ENCODE measurements around the gene SLC33A1. TPM values are rescaled to one million over a fixed set of nuclear protein-coding genes. Genes with fewer than 3 reads are reported as not detected.

SLC33A1 gene
- total and polyA plus RNA-seq, 2 of the 13 experiments (the other 11 are each of a cell fraction or from before 2014, with no cell fraction given), result 20.0 to 32.1 TPM

DNA sequence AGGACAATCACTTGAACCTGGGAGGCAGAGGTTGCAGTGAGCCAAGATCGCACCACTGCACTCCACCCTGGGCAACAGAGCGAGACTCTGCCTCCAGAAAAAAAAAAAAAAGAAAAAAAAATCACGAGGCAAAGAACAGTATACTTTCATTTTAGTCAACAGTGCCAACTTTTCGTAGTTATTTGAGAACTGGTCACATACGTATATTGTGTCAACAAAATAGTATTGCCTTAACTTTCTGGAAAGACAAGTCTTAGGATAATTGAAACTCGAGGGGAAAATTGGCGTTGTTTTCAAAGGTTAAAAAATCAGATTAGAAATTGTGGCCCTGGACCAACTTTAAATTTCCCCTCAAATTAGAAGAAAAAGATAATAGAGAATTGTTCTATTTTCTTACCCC is 30.1 kb upstream of the SLC33A1 start (continued):
- TF ChIP-seq ETV5 (CRISPR knock-in tag; IDR thresholded peaks at IDR 0.05; ENCODE audit: borderline replicate concordance) (no peak), NFYC (CRISPR knock-in tag; IDR thresholded peaks at IDR 0.05) (no peak), RBAK (CRISPR knock-in tag; IDR thresholded peaks at IDR 0.05) (no peak), FOXP1 (IDR thresholded peaks at IDR 0.05) (no peak), FOXP1 (CRISPR knock-in tag; IDR thresholded peaks at IDR 0.05) (no peak)

DNA sequence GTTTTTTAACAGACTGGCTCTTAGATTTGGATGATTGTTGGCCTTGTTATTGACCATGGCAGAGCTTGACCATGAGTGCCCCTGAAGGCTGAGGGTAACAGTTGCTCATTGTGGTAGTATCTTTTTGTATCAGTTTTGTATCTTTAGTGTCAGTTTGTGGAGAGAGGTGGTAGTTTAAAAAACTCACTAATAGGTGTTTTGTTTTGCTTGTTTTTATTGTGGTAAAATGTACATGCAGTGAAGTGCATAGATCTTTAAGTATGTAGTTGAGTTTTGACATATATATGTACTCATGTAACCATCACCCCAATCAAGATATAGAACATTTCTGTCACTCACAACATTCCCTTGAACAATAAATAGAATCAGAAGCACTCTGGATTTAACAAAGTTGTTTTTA is 26.1 kb upstream of the SLC33A1 start:
- Histone ChIP-seq H3K9ac (ENCODE audit: insufficient read depth, low read depth, low read length) (no peak overlapping the region), H3K4me2 (ENCODE audit: low read depth, low read length) (no peak overlapping the region), H3K27me3 (ENCODE audit: control insufficient read depth in 1 of 2, insufficient read depth in 2 of 2, low read length in 2 of 2) (no peaks in the 10 kb centered on the region), H2AFZ (ENCODE audit: low read length) (no peak overlapping the region), H3K4me1 (ENCODE audit: insufficient read depth, low read length) (peaks cover 47% of the 10 kb centered on the region), H3K27ac (ENCODE audit: extremely low read length, insufficient read depth, low read length) (no peak overlapping the region), H3K9me3 (ENCODE audit: low read length) (no peaks in the 10 kb centered on the region), H3K79me2 (ENCODE audit: insufficient read depth, low read length) (peaks cover 94% of the 10 kb centered on the region), H3K36me3 (replicated peaks in 1 of 2; ENCODE audit: control insufficient read depth in 1 of 2, insufficient read depth in 2 of 2, low read length in 2 of 2) (no peaks in the 10 kb centered on the region), H3K4me3 (replicated peaks in 1 of 3; ENCODE audit: insufficient read depth in 1 of 3, low read depth in 2 of 3, low read length in 3 of 3) (no peak overlapping the region), H4K20me1 (ENCODE audit: insufficient read depth, low read length) (peaks cover 18% of the 10 kb centered on the region; the same call in 1 of the 2 replicates)
- intact Hi-C loops (cut with micrococcal nuclease; ENCODE audit: unreplicated experiment), result no loop called here
- in situ Hi-C loops (cut with HindIII; ENCODE audit: extremely low pct_ligation_motif_present, low pct_unique_long_range_greater_than_20kb), result no loop called here
- ChIA-PET POLR2A (no interaction called here), CTCF (ENCODE audit: low intra/inter-chr PET ratio, low total read pairs) (no interaction called here)
- DNase-seq (ENCODE audit: low spot score) (no peak), ATAC-seq (no peak), FAIRE-seq (no peak)
- BruUV-seq (replicated peaks), result no TSS peak
- TF ChIP-seq, protein P1, sequence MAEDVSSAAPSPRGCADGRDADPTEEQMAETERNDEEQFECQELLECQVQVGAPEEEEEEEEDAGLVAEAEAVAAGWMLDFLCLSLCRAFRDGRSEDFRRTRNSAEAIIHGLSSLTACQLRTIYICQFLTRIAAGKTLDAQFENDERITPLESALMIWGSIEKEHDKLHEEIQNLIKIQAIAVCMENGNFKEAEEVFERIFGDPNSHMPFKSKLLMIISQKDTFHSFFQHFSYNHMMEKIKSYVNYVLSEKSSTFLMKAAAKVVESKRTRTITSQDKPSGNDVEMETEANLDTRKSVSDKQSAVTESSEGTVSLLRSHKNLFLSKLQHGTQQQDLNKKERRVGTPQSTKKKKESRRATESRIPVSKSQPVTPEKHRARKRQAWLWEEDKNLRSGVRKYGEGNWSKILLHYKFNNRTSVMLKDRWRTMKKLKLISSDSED (CRISPR knock-in tag; IDR thresholded peaks at IDR 0.05), result no peak
- TF ChIP-seq ZFAT (CRISPR knock-in tag; conservative IDR thresholded peaks at IDR 0.05) (no peak), ZSCAN25 (CRISPR knock-in tag; IDR thresholded peaks at IDR 0.05) (no peak), ZNF546 (CRISPR knock-in tag; conservative IDR thresholded peaks at IDR 0.05) (no peak), ZNF746 (CRISPR knock-in tag; IDR thresholded peaks at IDR 0.05) (no peak)
- TF ChIP-seq, protein P2, sequence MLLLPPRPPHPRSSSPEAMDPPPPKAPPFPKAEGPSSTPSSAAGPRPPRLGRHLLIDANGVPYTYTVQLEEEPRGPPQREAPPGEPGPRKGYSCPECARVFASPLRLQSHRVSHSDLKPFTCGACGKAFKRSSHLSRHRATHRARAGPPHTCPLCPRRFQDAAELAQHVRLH (CRISPR knock-in tag; IDR thresholded peaks at IDR 0.05; ENCODE audit: borderline replicate concordance, low read depth), result no peak
- TF ChIP-seq, protein P3, sequence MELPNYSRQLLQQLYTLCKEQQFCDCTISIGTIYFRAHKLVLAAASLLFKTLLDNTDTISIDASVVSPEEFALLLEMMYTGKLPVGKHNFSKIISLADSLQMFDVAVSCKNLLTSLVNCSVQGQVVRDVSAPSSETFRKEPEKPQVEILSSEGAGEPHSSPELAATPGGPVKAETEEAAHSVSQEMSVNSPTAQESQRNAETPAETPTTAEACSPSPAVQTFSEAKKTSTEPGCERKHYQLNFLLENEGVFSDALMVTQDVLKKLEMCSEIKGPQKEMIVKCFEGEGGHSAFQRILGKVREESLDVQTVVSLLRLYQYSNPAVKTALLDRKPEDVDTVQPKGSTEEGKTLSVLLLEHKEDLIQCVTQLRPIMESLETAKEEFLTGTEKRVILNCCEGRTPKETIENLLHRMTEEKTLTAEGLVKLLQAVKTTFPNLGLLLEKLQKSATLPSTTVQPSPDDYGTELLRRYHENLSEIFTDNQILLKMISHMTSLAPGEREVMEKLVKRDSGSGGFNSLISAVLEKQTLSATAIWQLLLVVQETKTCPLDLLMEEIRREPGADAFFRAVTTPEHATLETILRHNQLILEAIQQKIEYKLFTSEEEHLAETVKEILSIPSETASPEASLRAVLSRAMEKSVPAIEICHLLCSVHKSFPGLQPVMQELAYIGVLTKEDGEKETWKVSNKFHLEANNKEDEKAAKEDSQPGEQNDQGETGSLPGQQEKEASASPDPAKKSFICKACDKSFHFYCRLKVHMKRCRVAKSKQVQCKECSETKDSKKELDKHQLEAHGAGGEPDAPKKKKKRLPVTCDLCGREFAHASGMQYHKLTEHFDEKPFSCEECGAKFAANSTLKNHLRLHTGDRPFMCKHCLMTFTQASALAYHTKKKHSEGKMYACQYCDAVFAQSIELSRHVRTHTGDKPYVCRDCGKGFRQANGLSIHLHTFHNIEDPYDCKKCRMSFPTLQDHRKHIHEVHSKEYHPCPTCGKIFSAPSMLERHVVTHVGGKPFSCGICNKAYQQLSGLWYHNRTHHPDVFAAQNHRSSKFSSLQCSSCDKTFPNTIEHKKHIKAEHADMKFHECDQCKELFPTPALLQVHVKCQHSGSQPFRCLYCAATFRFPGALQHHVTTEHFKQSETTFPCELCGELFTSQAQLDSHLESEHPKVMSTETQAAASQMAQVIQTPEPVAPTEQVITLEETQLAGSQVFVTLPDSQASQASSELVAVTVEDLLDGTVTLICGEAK (IDR thresholded peaks at IDR 0.05), result no peak
- TF ChIP-seq, protein P3 (CRISPR knock-in tag; IDR thresholded peaks at IDR 0.05), result no peak
